HFF-Myc (cell line): ENCODE results near the gene SPATA13.

Source experiments
- DNase-seq: peaks from one replicate; pipeline ENCODE4 v3.0.0-alpha.2; 2011; ENCODE audit warnings: low read depth; ENCODE audit errors: extremely low read depth
- H3K4me3 ChIP-seq: replicated peaks from 2 replicates; pipeline ENCODE4 v1.5.1; 2011; ENCODE audit warnings: low read depth, mild to moderate bottlenecking, control low read depth, low read length
- TF ChIP-seq, protein P1 (sequence below): IDR thresholded peaks from 2 replicates; pipeline ENCODE4 v1.5.1; 2012; ENCODE audit warnings: mild to moderate bottlenecking, low read depth, low read length, control low read depth; ENCODE audit errors: missing control alignments

The SPATA13 gene

DNA sequence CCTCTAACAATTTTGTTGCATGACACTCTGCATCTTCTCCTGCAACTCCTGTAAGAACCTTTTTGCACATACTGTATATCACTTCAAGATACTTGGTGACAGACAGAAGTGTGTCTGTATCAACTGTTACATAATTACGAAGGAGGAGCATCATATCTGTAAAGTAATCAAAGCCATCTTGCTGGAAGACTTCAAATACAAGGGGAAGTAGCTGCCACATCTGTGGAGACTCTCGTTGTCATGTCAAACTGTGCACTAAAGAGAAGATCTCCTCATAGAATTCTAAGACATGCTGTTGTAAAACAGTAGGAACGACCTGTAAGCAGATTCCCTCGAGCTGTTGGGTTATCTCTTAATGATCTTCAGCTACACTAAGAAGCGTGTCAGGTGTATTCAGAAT, 38.0 kb upstream of the SPATA13 start:
- no peak overlapping the region for H3K4me3 ChIP-seq
- no peak for DNase-seq
- TF ChIP-seq, protein P1, sequence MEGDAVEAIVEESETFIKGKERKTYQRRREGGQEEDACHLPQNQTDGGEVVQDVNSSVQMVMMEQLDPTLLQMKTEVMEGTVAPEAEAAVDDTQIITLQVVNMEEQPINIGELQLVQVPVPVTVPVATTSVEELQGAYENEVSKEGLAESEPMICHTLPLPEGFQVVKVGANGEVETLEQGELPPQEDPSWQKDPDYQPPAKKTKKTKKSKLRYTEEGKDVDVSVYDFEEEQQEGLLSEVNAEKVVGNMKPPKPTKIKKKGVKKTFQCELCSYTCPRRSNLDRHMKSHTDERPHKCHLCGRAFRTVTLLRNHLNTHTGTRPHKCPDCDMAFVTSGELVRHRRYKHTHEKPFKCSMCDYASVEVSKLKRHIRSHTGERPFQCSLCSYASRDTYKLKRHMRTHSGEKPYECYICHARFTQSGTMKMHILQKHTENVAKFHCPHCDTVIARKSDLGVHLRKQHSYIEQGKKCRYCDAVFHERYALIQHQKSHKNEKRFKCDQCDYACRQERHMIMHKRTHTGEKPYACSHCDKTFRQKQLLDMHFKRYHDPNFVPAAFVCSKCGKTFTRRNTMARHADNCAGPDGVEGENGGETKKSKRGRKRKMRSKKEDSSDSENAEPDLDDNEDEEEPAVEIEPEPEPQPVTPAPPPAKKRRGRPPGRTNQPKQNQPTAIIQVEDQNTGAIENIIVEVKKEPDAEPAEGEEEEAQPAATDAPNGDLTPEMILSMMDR: no peak

DNA sequence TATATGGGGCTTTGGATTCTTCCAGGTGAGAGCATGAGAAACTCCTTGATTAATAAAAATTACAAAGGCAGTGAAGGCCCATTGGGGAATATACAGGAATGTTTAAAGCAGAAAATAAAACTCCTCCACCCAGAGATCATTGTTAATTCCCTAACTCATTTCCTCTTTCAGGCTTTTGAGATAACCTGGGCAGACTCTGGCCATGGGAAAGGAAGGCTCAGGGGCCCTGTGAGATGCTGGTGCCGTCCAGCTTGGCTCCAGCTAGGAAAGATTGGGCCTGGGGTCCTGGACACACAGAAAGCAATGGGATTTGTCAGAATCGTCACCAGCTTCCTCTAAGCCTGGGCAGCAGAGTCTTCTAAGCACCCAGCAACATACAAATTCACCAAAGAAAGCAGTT, 36.8 kb upstream of the SPATA13 start:
- no peak for DNase-seq
- TF ChIP-seq, protein P1: no peak
- no peak overlapping the region for H3K4me3 ChIP-seq

DNA sequence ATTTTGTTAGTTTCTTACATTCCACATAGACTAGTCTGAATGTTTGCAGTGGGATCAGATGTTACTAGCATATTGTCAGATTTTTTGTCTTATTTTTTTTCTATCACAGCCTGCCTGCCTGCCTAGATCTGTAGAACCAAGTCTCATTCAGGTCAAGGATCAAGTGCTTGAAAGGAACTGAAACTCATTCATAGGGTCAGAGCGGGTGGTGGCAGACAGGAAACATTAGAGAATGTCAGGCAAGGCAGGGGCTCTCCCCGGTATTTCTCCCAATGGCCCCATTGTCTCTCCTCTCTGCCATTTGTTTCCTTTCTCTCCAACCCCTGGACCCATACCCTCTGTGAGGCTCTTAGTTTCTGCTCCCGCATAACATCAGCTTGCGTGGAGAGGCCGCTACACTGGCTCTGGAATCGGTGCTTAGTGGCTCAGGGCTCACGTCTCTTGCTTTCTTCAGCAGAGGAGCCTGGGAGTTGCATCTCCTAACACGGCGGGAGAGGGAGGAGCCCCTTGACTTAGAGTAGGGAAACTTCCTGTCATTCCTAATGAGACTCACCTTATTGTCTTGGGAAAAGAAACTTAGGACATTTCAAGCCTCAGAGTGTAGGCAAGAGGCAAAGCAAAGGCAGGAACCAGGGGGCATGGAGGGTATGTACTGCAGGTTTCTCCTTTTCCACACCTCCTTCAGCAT, 35.6 kb upstream of the SPATA13 start:
- TF ChIP-seq, protein P1: no peak
- H3K4me3 ChIP-seq: no peak overlapping the region
- no peak for DNase-seq

DNA sequence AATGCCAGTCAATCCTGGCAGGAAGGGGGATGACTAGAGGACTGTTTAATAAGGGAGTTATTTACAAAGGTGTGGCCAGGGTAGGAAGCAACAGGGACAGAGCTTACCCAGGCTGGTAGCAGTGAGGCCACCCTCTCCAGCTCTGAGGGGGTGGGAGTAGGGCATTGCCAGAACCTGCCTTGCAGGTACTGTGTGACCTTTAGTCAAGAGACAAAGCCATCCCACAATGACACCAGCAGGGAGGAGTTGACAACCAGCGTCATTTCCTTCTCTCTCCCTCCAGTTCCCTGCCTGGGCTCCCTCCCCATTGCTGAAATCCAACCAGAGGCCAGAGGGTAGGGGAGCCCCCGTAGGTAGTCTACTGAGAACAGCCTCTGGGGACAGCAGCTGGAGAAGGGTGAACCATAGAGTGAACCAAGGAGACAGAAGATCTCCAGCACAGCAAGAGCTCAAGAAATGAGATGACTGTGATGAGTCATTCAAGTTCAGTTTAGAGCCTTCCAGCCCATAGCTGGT, 33.3 kb upstream of the SPATA13 start:
- DNase-seq: no peak
- no peak overlapping the region for H3K4me3 ChIP-seq
- TF ChIP-seq, protein P1: no peak

DNA sequence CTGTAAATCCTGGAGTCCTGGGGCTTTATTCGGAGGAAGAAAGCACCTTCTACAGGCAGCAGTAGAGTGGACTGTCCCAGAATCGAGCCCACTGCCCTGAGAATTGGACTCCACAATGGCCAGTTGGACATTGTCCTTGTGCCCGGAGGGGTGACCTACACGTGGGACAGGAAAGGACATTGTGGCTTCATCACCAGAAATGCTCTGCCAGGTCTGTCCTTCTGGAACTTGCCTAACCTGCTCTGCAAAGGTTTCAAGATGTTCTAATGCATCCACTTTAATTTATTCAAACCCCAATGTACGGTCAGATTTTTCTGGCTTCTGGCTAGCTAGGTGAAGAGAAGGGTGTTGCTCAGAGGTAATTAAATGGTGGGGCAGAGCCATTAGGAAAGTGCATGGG, 32.4 kb upstream of the SPATA13 start:
- no peak overlapping the region for H3K4me3 ChIP-seq
- DNase-seq: no peak
- TF ChIP-seq, protein P1: no peak

DNA sequence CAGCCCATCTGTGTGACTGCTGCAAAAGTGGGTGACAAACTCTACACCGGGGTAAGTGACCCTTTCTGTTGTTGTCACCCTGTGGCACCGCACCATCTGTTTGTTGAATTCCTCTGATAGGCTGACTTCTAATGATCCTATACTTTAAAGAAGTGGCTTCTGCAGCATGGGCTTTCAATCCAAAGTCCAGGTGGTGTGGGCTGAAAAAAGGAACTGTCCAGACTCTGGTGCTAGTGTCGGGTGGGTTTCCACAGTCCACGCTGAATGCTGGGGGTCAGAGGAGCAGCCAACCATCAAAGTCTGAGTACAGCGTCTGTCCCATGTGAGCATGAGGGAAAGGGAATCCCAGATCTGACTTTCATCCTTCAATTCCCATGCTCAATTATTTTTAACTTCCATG, 31.6 kb upstream of the SPATA13 start:
- TF ChIP-seq, protein P1: no peak
- DNase-seq: no peak
- no peak overlapping the region for H3K4me3 ChIP-seq
